Fibroblast of skin of left biceps (primary cell): ENCODE results near the gene HOXD8.
A peak's percentile ranks its signal among the peaks of the same experiment; 100 is the strongest.

Source experiments
- DNase-seq, 2 experiments: peaks; one replicate each; pipeline ENCODE4 v3.0.0-alpha.2; 2013; ENCODE audit warnings: low read depth in 2 of 2

Gene HOXD8

GRCh38 chr2:176159663-176160250 lies 30.3 kb downstream of the HOXD8 start:
- DNase-seq: no peak

GRCh38 chr2:176160251-176160985 lies 30.9 kb downstream of the HOXD8 start:
- DNase-seq: no peak

- DNase-seq: no peak
Measured at GRCh38 chr2:176160986-176161824, 31.7 kb downstream of the HOXD8 start.

- DNase-seq: peak; percentile 75 to 80
Measured at GRCh38 chr2:176161825-176162626, 32.5 kb downstream of the HOXD8 start.

GRCh38 chr2:176162911-176163671 lies 33.6 kb downstream of the HOXD8 start:
- DNase-seq: no peak

GRCh38 chr2:176163672-176164056 lies 34.2 kb downstream of the HOXD8 start:
- no peak for DNase-seq

GRCh38 chr2:176164201-176164600 lies 34.7 kb downstream of the HOXD8 start:
- DNase-seq: no peak

DNA sequence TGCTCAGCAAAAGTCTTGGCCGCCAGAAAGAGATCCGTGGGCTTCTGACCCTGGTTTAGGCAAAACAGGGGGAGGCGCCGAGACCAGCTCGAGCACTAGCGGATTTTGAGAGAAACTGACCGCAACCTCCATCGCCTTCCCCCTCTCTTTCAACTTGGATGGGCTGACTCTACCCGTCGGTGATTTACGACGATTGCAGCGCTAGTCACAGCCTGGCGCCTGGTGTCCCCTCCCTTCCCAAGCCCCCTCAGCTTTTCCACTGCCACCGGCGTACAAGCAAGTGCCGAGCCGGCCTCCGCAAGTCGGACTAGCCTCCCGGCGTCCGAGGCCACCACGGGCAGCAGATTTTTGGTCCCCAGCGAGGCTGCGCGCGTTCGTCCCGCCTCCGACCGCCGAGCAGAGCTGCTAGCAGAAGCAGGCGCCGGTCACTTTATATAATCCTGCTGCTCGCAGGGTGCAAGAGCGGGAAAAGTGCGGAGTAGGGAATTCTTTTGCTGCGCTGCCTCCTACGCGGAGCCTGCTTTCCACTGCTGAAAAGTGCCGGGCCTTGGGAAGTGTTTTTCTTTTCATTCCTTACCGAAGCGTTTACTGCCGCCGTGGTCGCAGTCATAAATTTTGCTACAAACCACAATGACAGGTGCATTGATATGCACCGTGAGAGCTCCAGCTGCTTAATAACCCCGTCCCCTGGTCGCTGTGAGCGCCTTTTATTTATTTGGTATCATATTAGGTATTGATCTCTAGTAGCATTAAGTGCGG lies 35.3 kb downstream of the HOXD8 start:
- no peak for DNase-seq

- no peak for DNase-seq
Measured at GRCh38 chr2:176165370-176166050, 36.0 kb downstream of the HOXD8 start.

- no peak for DNase-seq
Measured at GRCh38 chr2:176166272-176166671, 36.8 kb downstream of the HOXD8 start.

DNA sequence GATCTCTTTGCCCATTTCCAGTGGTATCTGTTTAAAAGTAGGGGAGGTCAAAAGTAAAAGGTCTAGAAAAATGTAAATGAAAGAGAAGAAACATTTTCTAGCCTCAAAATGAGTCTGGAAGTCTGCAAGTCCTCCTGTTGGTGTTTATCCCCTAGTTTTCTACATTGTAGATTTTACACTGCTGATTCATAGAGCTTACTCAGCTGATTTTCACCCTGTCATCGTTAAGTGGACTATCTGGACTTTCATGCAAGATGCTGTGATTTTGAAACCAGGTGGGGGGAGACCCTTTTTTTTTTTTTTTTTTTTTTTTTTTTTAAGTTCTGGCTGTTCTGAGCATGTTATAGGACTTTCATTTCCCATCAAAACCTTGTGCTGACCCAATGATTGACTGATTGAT lies 37.9 kb downstream of the HOXD8 start:
- DNase-seq: no peak

DNA sequence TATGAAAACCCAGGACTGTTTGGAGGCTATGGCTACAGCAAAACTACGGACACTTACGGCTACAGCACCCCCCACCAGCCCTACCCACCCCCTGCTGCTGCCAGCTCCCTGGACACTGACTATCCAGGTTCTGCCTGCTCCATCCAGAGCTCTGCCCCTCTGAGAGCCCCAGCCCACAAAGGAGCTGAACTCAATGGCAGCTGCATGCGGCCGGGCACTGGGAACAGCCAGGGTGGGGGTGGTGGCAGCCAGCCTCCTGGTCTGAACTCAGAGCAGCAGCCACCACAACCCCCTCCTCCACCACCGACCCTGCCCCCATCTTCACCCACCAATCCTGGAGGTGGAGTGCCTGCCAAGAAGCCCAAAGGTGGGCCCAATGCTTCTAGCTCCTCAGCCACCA lies 39.7 kb downstream of the HOXD8 start:
- no peak for DNase-seq

- no peak for DNase-seq
Measured at GRCh38 chr2:176169711-176170110, 40.2 kb downstream of the HOXD8 start.

DNA sequence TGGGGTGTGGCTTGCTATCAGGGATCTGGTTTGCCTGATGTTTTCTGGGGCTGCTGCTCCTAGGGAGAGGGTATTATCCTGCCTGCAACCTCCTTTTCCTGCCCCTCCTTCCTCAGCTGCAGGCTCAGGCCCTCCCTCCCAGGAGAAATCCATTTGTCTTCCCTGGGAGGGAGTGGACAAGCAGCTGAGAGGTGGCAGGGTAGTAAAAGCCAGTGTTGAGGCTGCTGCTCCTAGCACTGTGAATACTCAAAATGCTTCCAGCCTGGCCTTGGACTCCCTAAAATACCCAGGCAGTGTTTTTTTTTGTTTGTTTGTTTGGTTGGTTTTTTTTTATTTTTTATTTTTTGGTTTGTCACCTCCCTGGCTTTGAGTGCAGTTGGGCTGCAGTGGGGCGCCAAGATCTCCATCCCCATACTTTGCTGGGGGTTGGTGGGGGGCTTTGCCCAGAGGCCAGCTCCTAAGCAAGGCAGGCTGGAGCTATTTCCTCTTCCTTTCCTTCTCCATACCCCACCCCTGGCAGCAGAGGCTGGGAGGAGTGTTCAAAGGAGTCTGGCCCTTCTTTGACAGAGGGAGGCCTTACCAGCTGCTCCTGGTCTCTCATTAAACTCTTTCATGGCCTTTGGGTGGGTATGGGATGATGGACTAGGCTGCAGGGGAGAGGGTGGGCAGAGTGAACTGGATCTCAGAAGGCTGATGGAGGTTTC lies 41.2 kb downstream of the HOXD8 start:
- no peak for DNase-seq

- no peak for DNase-seq
Measured at GRCh38 chr2:176171351-176172006, 42.0 kb downstream of the HOXD8 start.

DNA sequence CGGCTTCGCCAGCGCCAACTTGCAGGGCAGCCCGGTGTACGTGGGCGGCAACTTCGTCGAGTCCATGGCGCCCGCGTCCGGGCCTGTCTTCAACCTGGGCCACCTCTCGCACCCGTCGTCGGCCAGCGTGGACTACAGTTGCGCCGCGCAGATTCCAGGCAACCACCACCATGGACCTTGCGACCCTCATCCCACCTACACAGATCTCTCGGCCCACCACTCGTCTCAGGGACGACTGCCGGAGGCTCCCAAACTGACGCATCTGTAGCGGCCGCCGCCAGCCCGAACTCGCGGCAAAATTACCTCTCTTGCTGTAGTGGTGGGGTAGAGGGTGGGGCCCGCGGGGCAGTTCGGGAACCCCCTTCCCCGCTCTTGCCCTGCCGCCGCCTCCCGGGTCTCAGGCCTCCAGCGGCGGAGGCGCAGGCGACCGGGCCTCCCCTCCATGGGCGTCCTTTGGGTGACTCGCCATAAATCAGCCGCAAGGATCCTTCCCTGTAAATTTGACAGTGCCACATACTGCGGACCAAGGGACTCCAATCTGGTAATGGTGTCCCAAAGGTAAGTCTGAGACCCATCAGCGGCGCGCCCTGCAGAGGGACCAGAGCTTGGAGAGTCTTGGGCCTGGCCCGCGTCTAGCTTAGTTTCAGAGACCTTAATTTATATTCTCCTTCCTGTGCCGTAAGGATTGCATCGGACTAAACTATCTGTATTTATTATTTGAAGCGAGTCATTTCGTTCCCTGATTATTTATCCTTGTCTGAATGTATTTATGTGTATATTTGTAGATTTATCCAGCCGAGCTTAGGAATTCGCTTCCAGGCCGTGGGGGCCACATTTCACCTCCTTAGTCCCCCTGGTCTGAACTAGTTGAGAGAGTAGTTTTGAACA lies 42.7 kb downstream of the HOXD8 start:
- DNase-seq: no peak

DNA sequence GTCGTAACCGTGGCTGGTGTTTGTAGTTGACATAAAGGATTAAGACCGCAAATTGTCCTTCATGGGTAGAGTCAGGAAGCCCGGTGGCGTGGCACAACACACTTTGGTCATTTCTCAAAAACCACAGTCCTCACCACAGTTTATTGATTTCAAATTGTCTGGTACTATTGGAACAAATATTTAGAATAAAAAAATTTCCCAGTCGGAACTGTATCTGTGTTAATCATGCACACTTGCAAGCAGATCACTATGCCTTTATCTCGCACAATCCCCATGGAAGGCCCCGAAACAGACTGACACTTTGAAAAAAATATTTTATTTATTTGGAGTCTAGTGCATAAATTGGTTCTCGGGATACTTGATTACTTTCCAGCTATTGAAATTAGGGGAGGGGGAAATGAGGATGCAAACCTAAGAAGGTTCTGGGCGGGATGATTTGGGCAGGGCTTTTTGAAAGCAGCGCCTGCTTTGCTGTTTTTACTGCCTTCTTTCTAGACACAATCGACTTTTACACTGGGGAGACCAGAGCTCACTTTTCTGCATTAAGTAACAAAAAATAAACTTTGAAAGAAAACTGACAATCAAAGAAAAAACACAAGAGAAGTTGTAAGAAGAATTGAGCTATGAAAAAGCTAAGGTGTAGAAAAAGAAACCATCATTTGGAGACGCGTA lies 43.5 kb downstream of the HOXD8 start:
- no peak for DNase-seq
